Epithelial cell of proximal tubule (primary cell): Measurements from ENCODE around the gene CDH3. TPM values are rescaled to one million over a fixed set of nuclear protein-coding genes. Genes with fewer than 3 reads are reported as not detected.

Source experiments
- DNase-seq: peaks from one replicate; pipeline ENCODE4 v3.0.0-alpha.2; 2011; ENCODE audit warnings: low read depth
- H3K4me3 ChIP-seq: 2 replicates; pipeline ENCODE4 v1.5.1; 2011; ENCODE audit warnings: low read depth, mild to moderate bottlenecking, low read length
- CTCF ChIP-seq: conservative IDR thresholded peaks from 2 replicates; pipeline ENCODE4 v1.5.1; 2012; ENCODE audit warnings: low read depth, mild to moderate bottlenecking, low read length
- total RNA-seq: library from RNA; depleted of rRNA; stranded (reverse); fragments of >200 nt; gene quantifications from 2 replicates; pipeline ENCODE4 v1.2.3, GENCODE V29; 2015

The CDH3 gene
- total RNA-seq, 1 donor from 2014 or later = 174 TPM

DNA sequence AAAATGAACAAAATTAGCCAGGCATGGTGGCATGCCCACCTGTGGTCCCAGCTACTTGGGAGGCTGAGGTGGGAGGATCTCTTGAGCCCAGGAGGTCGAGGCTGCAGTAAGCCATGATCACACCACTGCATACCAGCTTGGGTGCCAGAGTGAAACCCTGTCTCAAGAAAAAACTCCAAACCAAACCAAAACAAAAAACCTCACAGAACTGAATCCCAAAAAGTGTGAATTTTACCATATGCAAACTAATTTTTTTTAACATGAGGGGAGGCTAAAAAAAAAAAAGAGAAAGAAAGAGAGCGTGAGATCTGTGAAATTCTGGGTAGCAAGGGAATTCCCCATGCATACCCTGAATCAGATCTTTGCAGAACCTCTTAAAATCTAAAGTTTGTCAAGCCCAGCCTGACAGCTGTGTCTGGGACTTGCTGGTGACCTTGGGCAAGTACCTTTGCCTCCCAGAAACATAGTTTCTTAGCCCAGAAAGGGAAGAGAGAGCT is 74.9 kb downstream of the CDH3 start:
- DNase-seq = no peak
- TF ChIP-seq CTCF = no peak
- no peak overlapping the region for H3K4me3 ChIP-seq

DNA sequence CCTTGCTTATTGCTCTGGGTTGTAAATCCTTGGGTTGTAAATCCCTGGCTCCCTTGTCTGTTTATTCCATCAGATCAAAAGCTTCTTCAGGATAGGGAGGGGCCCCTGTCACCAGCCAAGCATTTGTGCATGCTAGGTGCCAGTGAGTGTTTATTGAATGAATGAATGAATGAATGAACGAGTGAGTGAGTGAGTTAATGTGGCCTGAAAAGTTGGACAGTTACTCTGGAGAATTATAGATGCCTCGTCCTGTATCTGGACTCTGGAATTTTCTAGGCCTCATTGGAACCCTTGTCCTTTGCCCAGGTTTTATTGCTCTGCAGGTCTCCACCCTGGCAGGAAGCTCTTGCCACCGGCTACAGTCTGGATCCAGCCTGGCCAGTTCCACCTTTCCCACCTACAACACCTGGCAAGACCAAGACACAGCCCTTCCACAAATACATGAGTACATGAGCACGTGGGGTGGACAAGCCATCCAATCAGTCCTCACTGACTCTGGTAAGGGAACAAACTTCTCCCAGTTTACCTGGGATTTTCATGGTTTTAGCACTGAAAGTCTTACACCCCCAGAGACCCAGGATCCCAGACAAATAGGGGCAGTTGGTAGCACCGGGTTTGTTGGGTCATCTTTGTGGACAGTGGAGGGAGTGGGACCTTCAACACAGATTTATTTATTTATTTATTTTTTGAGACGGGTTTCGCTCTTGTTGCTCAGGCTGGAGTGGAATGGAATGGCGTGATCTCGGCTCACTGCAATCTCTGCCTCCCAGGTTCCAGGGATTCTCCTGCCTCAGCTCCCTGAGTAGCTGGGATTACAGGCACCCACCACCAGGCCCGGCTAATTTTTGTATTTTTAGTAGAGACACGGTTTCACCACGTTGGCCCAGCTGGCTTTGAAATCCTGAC is 77.3 kb downstream of the CDH3 start:
- H3K4me3 ChIP-seq = no peak overlapping the region
- TF ChIP-seq CTCF = no peak
- no peak for DNase-seq

GRCh38 chr16:68724797-68725196 is 79.7 kb downstream of the CDH3 start:
- H3K4me3 ChIP-seq = no peak overlapping the region
- no peak for TF ChIP-seq CTCF
- no peak for DNase-seq

DNA sequence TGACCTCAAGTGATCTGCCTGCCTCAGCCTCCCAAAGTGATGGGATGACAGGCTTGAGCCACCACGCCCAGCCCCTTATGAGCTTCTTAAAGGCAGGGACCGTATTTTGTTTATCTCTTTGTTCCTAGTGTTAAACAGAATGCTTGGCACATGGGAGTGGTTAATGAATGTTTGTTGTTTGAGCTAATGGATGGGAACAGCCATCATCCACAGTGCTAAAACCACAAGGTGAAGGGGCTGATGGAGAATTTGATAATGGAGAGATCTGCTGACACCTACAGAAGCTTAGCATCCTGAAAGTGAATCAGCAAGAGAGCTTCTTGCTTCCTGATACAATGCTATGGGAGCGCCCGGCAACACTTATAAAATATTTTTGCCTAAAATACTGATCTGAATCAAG is 83.4 kb downstream of the CDH3 start:
- TF ChIP-seq CTCF = no peak
- H3K4me3 ChIP-seq = no peak overlapping the region
- no peak for DNase-seq

DNA sequence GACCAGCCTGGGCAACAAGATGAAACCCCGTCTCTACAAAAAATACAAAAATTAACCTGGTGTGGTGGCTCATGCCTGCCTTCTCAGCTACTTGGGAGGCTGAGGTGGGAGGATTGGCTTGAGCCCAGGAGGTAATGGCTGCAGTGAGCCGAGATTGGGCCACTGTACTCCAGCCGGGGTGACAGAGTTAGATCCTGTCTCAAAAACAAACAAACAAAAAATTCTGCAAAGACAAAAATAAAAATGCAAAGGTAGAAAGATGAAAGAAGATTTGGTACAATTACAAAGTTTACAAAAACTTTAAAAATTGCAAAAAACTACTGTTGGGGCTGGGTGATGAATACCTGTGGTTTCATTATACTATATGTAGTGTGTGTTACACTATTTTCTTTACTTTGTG is 86.5 kb downstream of the CDH3 start:
- no peak for TF ChIP-seq CTCF
- H3K4me3 ChIP-seq = no peak overlapping the region
- DNase-seq = no peak

GRCh38 chr16:68732042-68732680 is 87.1 kb downstream of the CDH3 start:
- no peak for DNase-seq
- TF ChIP-seq CTCF = no peak

More at GRCh38 chr16:68732042-68732680, 87.1 kb downstream of the CDH3 start:
- H3K4me3 ChIP-seq = no peak overlapping the region
